Measurements from ENCODE around the gene SIGLEC7.

- TF ChIP-seq POLR2AphosphoS5 (IDR thresholded peaks at IDR 0.05; ENCODE audit: low read depth, low read length): no peak
- TF ChIP-seq POLR2A (IDR thresholded peaks at IDR 0.05; ENCODE audit: low read depth, low read length): no peak
- TF ChIP-seq TAF1 (IDR thresholded peaks at IDR 0.05; ENCODE audit: low read depth, low read length): no peak
- no peak for TF ChIP-seq SPI1 (IDR thresholded peaks at IDR 0.05; ENCODE audit: low read depth, low read length)
- no peak for TF ChIP-seq POU2F2 (IDR thresholded peaks at IDR 0.05; ENCODE audit: low read depth, low read length)
- no peak for TF ChIP-seq PAX5 (IDR thresholded peaks at IDR 0.05; ENCODE audit: insufficient read depth, low read length, severe bottlenecking)
These were observed 19.9 kb downstream of the SIGLEC7 start for GRCh38 chr19:51161867-51162496.
